ENCODE results near the gene CDK6. TPM values are rescaled to one million over a fixed set of nuclear protein-coding genes. Genes with fewer than 3 reads are reported as not detected.

The CDK6 gene
- total and polyA plus RNA-seq, 4 donors = 14.0 to 42.6 (median 27.8) TPM

- DNase-seq (ENCODE audit: low read depth in 4 of 6, low spot score in 6 of 6) = no peak
- Histone ChIP-seq H3K27me3 (ENCODE audit: control insufficient read depth, insufficient read depth, low read length) (no peaks in the 10 kb centered on the region), H3K9me3 (ENCODE audit: control insufficient read depth, insufficient read depth, low read length) (no peaks in the 10 kb centered on the region), H3K4me3 (ENCODE audit: low read depth, low read length) (no peak overlapping the region), H3K27ac (ENCODE audit: low read depth, low read length) (no peak overlapping the region), H3K4me1 (ENCODE audit: control insufficient read depth, insufficient read depth, low read length) (no peaks in the 10 kb centered on the region), H3K36me3 (ENCODE audit: control insufficient read depth, insufficient read depth, low read length) (no peaks in the 10 kb centered on the region)
- no CpG with 5 or more reads among the region's 3 CpGs for WGBS (ENCODE audit: insufficient coverage)
Observed at GRCh38 chr7:92736870-92737269, 99.5 kb downstream of the CDK6 start.

GRCh38 chr7:92735707-92736106, 100.7 kb downstream of the CDK6 start:
- H3K36me3 ChIP-seq (ENCODE audit: control insufficient read depth, insufficient read depth, low read length) = no peaks in the 10 kb centered on the region
- no peak overlapping the region for H3K27ac ChIP-seq (ENCODE audit: low read depth, low read length)
- WGBS (ENCODE audit: insufficient coverage) = 80% methylated on average over 1 of the region's 3 CpGs
- H3K9me3 ChIP-seq (ENCODE audit: control insufficient read depth, insufficient read depth, low read length) = no peaks in the 10 kb centered on the region
- no peaks in the 10 kb centered on the region for H3K4me1 ChIP-seq (ENCODE audit: control insufficient read depth, insufficient read depth, low read length)
- DNase-seq (ENCODE audit: low read depth in 4 of 6, low spot score in 6 of 6) = no peak
- no peak overlapping the region for H3K4me3 ChIP-seq (ENCODE audit: low read depth, low read length)
- no peaks in the 10 kb centered on the region for H3K27me3 ChIP-seq (ENCODE audit: control insufficient read depth, insufficient read depth, low read length)

DNA sequence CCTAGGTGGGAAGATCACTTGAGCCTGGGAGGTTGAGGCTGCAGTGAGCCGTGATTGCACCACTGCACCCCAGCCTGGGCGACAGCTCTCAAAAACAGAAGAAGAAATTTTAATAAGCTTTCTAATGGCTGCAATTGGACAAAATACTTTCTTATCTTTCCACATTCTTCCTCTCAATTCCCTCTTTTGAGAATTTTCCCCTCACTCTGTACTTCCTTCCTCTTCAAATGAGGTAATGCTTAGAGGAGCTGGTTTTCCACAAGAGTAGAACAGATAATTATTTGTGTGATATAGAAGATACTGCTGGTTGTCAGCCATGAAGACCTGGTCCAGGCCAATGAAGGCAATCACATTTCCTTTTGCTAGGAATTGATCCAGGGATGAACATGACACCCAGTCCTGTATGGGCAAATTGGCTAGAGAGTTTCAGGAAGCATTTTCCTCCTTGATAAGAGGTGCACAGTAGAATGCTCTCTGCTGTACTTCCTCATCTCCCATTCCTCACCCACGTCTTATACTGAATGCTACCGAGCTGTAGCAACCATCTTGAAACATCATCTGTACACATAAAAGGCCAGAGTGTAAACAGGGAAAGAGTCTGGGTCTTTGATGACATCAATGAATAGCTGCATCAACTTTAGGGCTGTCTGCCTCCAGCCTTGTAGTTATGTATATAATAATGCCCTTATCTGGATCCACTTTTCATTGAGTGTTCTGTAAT, 103.9 kb downstream of the CDK6 start:
- Histone ChIP-seq H3K9me3 (ENCODE audit: control insufficient read depth, insufficient read depth, low read length) (no peaks in the 10 kb centered on the region), H3K4me1 (ENCODE audit: control insufficient read depth, insufficient read depth, low read length) (no peaks in the 10 kb centered on the region), H3K4me3 (ENCODE audit: low read depth, low read length) (no peak overlapping the region), H3K27ac (ENCODE audit: low read depth, low read length) (no peak overlapping the region), H3K36me3 (ENCODE audit: control insufficient read depth, insufficient read depth, low read length) (no peaks in the 10 kb centered on the region), H3K27me3 (ENCODE audit: control insufficient read depth, insufficient read depth, low read length) (no peaks in the 10 kb centered on the region)
- WGBS (ENCODE audit: insufficient coverage) = 100% methylated on average over 1 of the region's 4 CpGs
- DNase-seq (ENCODE audit: low read depth in 4 of 6, low spot score in 6 of 6) = no peak

- Histone ChIP-seq H3K4me3 (ENCODE audit: low read depth, low read length) (no peak overlapping the region), H3K4me1 (ENCODE audit: control insufficient read depth, insufficient read depth, low read length) (no peaks in the 10 kb centered on the region), H3K27ac (ENCODE audit: low read depth, low read length) (no peak overlapping the region), H3K27me3 (ENCODE audit: control insufficient read depth, insufficient read depth, low read length) (no peaks in the 10 kb centered on the region), H3K9me3 (ENCODE audit: control insufficient read depth, insufficient read depth, low read length) (no peaks in the 10 kb centered on the region), H3K36me3 (ENCODE audit: control insufficient read depth, insufficient read depth, low read length) (no peaks in the 10 kb centered on the region)
- no peak for DNase-seq (ENCODE audit: low read depth in 4 of 6, low spot score in 6 of 6)
- 100% methylated on average over 2 of the region's 2 CpGs for WGBS (ENCODE audit: insufficient coverage)
Observed at GRCh38 chr7:92731335-92732063, 104.9 kb downstream of the CDK6 start.

GRCh38 chr7:92730808-92731207, 105.6 kb downstream of the CDK6 start:
- no peaks in the 10 kb centered on the region for H3K27me3 ChIP-seq (ENCODE audit: control insufficient read depth, insufficient read depth, low read length)
- DNase-seq (ENCODE audit: low read depth in 4 of 6, low spot score in 6 of 6) = no peak
- WGBS (ENCODE audit: insufficient coverage) = 78% methylated on average over 3 of the region's 3 CpGs
- H3K4me3 ChIP-seq (ENCODE audit: low read depth, low read length) = no peak overlapping the region
- H3K4me1 ChIP-seq (ENCODE audit: control insufficient read depth, insufficient read depth, low read length) = no peaks in the 10 kb centered on the region
- H3K27ac ChIP-seq (ENCODE audit: low read depth, low read length) = no peak overlapping the region
- H3K9me3 ChIP-seq (ENCODE audit: control insufficient read depth, insufficient read depth, low read length) = no peaks in the 10 kb centered on the region
- H3K36me3 ChIP-seq (ENCODE audit: control insufficient read depth, insufficient read depth, low read length) = no peaks in the 10 kb centered on the region

DNA sequence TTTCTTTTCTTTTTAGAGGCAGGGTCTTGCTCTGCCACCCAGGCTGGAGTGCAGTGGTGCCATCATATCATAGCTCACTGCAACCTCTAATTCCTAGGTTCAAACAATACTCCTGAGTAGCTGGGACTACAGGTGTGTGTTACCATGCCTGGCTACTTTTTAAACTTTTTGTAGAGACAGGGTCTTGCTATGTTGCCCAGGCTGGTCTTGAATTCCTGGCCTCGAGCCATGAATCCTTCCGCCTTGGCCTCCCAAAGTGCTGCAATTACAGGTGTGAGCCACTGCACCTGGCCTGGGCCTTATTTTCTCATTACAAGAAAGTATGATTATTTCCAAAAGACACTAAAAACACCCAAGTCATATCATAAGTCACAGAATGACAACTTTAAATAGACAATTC, 106.6 kb downstream of the CDK6 start:
- no peak for DNase-seq (ENCODE audit: low read depth in 4 of 6, low spot score in 6 of 6)
- H3K9me3 ChIP-seq (ENCODE audit: control insufficient read depth, insufficient read depth, low read length) = no peaks in the 10 kb centered on the region
- H3K4me3 ChIP-seq (ENCODE audit: low read depth, low read length) = no peak overlapping the region
- no peaks in the 10 kb centered on the region for H3K36me3 ChIP-seq (ENCODE audit: control insufficient read depth, insufficient read depth, low read length)
- WGBS (ENCODE audit: insufficient coverage) = no CpG with 5 or more reads among the region's 2 CpGs
- H3K27ac ChIP-seq (ENCODE audit: low read depth, low read length) = no peak overlapping the region
- no peaks in the 10 kb centered on the region for H3K27me3 ChIP-seq (ENCODE audit: control insufficient read depth, insufficient read depth, low read length)
- H3K4me1 ChIP-seq (ENCODE audit: control insufficient read depth, insufficient read depth, low read length) = no peaks in the 10 kb centered on the region

DNA sequence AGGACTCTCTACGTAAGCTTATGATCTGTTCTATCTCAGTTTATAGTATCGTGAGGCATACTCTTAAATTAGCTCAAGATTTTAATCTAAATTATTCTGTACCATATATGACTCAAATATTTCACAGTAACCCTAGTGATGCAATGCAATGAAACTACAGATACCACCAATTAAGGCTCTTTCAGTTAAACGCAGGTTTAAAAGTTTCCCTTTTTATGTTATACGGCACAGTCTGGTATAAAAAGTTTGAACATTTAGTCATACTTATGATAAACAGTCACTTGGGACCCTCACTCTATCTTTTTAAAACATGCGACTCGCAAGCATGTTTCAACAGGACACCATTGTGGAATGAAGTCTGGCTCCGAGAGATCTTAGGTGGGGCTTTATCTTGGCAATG, 107.2 kb downstream of the CDK6 start:
- no CpG with 5 or more reads among the region's 7 CpGs for WGBS (ENCODE audit: insufficient coverage)
- DNase-seq (ENCODE audit: low read depth in 4 of 6, low spot score in 6 of 6) = no peak

DNA sequence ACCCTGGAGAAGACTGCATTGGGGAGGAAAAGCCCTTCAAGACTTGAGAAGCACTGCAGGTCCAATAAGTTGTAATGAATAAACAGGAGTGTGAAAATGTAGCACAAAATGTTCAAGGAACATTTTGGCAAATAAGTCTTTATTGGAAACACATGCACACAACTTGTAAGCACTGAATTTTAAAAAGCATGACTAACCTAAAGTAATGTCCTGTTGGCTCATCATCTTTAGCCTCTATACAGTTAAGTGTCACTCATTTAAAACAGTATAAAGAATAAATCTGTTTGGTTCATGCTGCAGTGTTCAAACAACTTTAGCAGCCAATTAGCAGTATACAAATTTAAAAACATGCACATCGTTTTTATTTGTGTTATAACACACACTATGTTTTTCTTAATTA, 108.6 kb downstream of the CDK6 start:
- no peaks in the 10 kb centered on the region for H3K4me1 ChIP-seq (ENCODE audit: control insufficient read depth, insufficient read depth, low read length)
- no peaks in the 10 kb centered on the region for H3K9me3 ChIP-seq (ENCODE audit: control insufficient read depth, insufficient read depth, low read length)
- no peak overlapping the region for H3K27ac ChIP-seq (ENCODE audit: low read depth, low read length)
- no peaks in the 10 kb centered on the region for H3K36me3 ChIP-seq (ENCODE audit: control insufficient read depth, insufficient read depth, low read length)
- H3K4me3 ChIP-seq (ENCODE audit: low read depth, low read length) = no peak overlapping the region
- no CpG with 5 or more reads among the region's 1 CpG for WGBS (ENCODE audit: insufficient coverage)
- H3K27me3 ChIP-seq (ENCODE audit: control insufficient read depth, insufficient read depth, low read length) = no peaks in the 10 kb centered on the region
- no peak for DNase-seq (ENCODE audit: low read depth in 4 of 6, low spot score in 6 of 6)

More for the DNA sequence above, 107.2 kb downstream of the CDK6 start:
- Histone ChIP-seq H3K27me3 (ENCODE audit: control insufficient read depth, insufficient read depth, low read length) (no peaks in the 10 kb centered on the region), H3K36me3 (ENCODE audit: control insufficient read depth, insufficient read depth, low read length) (no peaks in the 10 kb centered on the region), H3K9me3 (ENCODE audit: control insufficient read depth, insufficient read depth, low read length) (no peaks in the 10 kb centered on the region), H3K27ac (ENCODE audit: low read depth, low read length) (no peak overlapping the region), H3K4me1 (ENCODE audit: control insufficient read depth, insufficient read depth, low read length) (no peaks in the 10 kb centered on the region), H3K4me3 (ENCODE audit: low read depth, low read length) (no peak overlapping the region)

DNA sequence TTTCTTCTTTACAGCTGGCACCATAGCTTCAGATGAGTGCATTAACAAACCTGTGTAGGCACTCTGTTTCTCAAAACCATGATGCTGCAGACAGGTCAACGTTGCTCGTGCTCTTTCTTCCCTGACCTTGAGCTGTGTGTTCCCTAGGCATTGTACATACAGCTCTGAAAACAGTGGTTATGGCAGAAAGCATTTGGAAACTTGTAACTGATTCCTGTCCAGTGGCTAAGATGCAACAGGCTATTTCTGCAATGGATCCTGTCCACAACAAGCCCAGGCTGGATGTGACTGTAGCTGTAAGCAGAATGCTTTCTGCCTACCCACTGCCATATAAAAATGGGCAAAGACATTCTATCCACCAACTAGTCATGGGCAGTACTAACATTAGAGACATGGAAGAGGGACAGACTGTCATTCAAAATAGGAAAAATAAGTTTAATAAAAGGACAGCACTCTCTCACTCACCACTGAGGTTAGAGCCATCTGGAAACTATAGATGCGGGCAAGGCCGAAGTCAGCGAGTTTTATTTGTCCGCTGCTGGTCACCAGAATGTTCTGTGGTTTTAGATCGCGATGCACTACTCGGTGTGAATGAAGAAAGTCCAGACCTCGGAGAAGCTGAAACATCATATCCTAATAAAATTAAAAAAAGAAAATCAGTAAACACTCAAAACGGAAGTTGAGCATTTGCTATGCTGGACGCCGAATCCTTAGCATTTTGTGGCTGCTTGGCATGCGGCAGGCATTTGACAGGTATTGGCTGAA, 111.0 kb downstream of the CDK6 start:
- no peaks in the 10 kb centered on the region for H3K4me1 ChIP-seq (ENCODE audit: control insufficient read depth, insufficient read depth, low read length)
- H3K36me3 ChIP-seq (ENCODE audit: control insufficient read depth, insufficient read depth, low read length) = no peaks in the 10 kb centered on the region
- no peak overlapping the region for H3K27ac ChIP-seq (ENCODE audit: low read depth, low read length)
- DNase-seq (ENCODE audit: low read depth in 4 of 6, low spot score in 6 of 6) = no peak
- no peak overlapping the region for H3K4me3 ChIP-seq (ENCODE audit: low read depth, low read length)
- 87% methylated on average over 2 of the region's 14 CpGs for WGBS (ENCODE audit: insufficient coverage)
- H3K9me3 ChIP-seq (ENCODE audit: control insufficient read depth, insufficient read depth, low read length) = no peaks in the 10 kb centered on the region
- no peaks in the 10 kb centered on the region for H3K27me3 ChIP-seq (ENCODE audit: control insufficient read depth, insufficient read depth, low read length)

Data from spinal cord (tissue), 10 donors.